ENCODE measurements around the gene PDZD4.

PDZD4 gene, protein sequence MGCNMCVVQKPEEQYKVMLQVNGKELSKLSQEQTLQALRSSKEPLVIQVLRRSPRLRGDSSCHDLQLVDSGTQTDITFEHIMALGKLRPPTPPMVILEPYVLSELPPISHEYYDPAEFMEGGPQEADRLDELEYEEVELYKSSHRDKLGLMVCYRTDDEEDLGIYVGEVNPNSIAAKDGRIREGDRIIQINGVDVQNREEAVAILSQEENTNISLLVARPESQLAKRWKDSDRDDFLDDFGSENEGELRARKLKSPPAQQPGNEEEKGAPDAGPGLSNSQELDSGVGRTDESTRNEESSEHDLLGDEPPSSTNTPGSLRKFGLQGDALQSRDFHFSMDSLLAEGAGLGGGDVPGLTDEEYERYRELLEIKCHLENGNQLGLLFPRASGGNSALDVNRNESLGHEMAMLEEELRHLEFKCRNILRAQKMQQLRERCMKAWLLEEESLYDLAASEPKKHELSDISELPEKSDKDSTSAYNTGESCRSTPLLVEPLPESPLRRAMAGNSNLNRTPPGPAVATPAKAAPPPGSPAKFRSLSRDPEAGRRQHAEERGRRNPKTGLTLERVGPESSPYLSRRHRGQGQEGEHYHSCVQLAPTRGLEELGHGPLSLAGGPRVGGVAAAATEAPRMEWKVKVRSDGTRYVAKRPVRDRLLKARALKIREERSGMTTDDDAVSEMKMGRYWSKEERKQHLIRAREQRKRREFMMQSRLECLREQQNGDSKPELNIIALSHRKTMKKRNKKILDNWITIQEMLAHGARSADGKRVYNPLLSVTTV

DNA sequence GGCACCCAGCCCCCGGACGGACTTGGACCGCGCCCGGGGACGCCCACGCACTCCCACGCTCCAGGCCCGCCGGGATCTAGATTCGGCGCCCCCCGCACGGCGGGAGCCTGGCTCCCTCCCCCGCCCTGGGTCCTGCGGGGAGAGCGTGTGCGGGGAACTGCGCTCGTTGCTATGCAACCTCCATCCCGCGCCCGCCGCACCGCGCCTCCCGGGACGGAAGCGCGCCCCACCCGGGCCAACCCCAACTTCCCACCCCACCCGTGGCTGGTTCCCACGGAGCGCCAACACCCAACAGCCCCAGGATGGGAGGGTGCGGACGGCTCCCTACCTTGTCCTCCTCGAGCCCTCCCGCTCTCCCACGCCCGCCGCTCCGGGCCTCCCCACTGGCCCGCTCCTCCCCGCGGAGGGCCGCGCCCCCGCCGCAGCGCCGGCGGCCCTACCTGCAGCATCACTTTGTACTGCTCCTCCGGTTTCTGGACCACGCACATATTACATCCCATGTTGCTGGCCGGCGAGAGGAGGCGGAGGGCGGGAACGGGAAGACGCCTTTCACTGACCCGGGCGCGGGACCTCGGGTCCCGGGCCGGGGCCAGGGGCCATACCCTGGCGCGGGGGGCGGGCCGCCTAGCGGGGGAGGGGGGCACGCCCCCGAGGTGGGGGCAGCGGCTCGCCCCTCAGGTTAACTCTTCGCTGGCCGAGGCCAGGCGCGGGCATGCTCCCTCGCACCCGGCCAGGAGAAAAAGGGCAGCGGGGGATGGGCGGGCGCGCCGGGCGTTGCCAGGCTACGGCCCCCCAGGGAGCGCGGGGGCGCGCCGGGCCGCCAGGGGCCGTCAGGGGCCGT lies at the start of gene PDZD4:
Gene PDZD4 (minus strand): TSS at position 746 of the 841 bp plus-strand sequence. CDS start 246 bp downstream, at position 500.
- no peak for DNase-seq (ENCODE audit: low read depth in 1 of 2, low spot score in 1 of 2)

DNA sequence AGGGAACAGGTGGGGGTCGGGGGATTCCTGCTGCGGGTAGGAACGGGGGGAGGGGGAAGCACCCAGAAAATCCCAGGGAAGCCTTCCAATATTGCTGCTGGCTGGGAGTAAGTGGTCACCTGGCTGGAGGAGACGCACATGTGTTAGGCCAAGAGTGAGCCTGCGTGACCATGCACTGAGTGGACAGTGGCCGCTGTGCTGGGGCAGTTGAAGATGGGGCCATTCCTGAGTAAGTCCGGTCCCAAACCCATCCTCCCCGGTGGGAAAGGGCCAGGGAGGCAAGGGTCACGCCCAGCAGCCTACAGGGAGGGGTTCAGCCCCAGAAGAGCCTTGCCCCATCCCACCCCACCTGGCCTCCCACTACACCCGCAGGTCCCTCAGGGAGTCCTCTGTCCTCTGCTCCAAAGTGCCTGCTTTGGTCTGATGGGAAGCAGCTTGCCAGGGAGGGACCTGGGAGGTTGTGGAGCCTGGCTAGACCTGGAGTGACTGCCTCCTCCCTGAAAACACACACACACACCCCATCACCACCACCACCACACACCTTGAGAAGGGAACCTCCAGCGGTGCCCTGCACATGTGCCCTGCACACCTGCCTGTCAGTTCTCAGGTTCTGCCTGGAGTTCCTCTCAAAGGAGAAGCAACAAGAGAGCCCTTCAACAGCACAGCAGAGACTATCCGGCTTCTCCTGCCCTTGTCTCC lies 49.5 kb upstream of the PDZD4 start:
- no peak for DNase-seq (ENCODE audit: low read depth in 1 of 2, low spot score in 1 of 2)

DNA sequence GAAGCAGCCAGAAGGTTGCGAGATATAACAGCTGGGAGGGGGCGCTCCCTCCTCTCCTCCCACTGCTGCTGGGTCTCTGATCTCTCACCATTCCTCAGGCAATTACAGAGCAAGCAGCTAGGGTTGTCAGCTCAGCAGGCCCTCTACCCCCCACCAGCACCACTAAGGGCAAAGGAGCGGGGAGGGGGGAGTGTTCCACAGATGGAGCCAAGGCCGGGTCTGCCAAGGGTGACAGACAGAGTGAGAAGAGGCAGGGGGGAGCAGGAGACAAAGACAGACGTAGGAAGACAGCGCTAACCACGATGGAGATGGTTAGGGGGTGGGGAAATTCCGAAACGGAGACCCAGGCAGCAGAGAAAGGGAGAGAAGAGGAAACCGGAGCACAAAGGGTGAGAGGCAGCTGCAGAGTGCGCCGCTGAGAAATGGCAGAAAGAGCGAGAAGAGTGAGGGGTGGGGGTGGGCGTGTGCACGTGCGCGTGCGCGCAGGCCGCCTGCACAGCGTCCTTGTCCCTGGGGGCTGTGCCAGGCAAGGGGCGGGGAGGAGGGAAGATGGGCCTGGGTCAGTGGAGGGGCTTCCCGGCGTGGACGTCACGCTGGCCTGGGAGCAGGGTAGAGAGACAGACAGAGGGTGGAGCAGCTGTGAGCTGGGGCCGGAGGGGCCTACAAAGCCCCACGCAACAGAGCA lies 48.8 kb upstream of the PDZD4 start:
- no peak for DNase-seq (ENCODE audit: low read depth in 1 of 2, low spot score in 1 of 2)

DNA sequence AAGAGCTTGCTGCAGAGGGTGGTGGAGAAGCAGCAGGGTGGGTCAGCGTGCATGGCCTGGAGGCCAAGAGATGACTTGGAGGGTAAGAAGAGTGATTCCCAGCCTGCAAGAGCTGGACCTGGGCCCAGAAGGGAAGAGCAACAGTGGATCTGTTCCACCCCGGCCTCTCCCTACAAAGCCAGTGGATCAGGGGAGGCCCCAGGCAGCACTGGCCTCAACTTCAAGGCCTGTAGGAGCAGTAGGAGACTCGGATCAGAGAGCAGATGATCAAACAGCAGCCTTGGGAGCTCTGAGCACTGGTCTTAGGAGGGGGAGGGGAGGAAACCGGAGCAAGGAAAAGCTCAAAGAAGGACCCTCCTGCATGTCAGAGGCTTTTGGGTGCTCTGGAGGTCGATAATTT lies 48.0 kb upstream of the PDZD4 start:
- DNase-seq (ENCODE audit: low read depth in 1 of 2, low spot score in 1 of 2), result no peak

DNA sequence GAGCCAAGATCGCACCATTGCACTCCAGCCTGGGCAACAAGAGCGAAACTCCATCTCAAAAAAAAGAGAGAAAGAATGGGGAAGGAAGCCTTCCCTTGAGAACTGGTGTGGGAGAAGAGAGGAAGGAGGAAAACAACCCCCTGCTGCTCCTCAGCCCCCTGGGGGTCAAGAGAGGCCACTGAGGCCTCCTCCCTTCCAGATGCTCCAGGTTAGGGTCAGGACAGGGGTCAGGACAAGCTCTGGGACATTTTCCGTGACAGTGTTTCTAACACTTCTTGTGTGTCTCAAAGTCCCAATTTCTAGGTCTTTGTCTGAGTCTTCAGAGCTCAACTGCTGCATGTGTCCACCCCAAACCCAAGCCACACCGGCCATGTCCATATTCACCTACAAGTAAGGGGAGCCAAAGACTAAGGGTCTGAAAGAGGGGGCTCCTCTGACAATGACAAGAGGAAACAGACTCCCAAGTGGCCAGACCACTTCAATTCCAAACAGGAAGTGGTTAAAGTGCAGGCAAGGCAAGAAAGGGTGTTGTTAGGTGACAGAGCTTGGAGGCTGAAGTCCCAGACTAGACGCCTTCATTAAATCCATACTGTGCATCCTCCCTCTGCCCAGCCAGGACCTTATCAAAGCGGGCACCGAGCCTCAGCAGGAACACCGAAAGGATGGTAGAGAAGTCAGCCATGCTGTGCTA lies 47.4 kb upstream of the PDZD4 start:
- no peak for DNase-seq (ENCODE audit: low read depth in 1 of 2, low spot score in 1 of 2)

DNA sequence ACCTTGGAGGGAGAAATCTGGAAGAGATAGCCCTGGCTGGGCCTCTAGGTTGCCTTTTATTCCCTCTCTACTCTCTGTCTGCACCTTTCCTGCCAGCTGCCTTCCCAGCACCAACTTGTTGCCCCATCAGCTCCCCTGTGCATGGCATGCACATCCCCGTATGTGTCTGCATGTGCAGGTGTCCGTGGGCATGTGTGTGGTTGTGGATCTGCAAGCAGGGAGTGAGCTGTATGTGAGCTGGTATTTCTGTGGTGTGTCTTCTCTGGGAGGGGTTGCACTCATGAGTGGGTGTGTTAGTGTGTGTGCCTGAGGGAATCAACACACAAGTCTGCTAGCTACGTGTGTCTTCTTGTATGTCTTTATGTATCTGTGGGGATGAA lies 45.8 kb upstream of the PDZD4 start:
- DNase-seq (ENCODE audit: low read depth in 1 of 2, low spot score in 1 of 2), result no peak

DNA sequence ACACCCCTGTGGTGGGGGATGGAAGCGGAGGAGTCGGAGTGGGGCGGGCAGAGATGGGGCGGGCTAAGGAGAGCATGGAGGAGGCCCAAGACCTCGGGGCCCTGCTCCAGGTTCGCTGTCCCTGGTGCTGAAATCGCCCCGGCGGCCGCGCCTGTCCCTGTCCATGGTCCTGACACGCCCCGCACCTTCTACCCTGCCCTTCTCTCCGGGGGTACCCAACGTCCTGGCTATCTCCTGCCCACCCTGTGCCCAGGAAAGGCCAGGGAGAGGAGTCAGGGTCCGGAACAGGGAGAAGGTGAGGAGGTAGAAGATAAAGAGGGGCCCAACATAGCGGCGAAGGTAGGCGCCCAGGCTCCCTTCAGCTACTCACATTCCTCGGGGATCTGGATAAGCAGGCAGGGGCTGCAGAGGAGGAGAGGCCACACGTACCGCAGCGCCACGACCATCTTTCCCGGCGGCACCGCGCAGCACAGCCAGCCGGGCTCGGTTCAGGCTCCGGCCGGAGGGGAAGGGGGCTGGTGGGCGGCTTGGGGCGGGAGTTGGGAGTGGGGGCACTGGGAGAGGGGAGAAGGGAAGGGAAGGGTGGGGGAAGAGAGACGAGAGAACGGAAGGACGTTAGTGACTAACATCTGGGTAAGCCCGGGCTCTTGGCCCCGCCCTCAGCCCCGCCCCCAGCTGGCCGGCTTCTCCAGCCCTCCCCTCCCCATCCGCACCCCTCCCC lies 45.2 kb upstream of the PDZD4 start:
- DNase-seq (ENCODE audit: low read depth in 1 of 2, low spot score in 1 of 2), result peak; percentile 40 to 54

DNA sequence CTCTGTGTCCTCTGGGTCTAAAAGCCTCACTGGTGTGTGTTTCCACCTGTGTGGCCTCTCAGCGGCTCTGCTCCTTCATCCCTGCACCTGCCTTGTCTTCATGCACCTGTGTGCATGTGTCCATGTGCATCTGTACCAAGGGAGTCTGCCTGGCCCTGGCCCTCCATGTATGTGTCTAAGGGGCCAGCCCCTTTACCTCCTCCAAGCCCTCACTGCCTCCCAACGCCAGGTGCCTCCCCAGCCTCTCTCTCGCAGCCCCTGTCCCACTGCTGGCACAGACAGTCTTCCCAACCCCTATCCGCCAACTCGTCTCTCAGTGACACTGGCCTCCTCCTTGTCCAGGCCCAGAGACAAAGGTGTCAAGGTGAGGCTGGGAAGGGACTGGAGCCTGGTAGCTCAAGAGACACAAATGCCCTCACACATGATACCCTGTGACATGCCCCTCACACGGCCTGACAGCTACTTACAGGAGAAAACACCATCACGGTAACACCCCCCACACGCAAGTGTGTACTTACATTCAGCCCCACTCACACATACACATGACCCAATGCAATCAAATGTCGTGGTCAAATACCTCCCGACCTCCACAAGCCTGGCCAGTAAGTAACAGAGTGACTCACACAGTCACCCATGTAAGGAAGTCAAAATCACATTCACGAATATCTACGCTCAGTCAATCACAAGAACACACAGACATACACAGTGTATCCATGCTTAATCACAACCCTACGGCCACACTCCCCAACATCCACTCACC lies 44.2 kb upstream of the PDZD4 start:
- no peak for DNase-seq (ENCODE audit: low read depth in 1 of 2, low spot score in 1 of 2)

DNA sequence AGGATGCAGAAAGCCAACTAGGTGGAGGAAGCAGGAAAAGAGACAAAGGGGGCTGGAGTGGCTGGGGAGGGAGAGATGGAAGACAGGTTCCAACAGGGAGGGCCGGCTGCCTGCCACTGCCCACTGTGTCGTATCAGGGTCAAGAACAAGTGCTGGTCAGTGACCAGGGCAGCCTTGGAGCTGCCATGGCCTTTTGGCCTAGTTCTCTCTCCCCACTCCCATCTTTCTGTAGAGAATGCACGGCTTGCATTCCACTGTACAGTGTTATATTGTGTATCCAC lies 43.7 kb upstream of the PDZD4 start:
- DNase-seq (ENCODE audit: low read depth in 1 of 2, low spot score in 1 of 2), result no peak

DNA sequence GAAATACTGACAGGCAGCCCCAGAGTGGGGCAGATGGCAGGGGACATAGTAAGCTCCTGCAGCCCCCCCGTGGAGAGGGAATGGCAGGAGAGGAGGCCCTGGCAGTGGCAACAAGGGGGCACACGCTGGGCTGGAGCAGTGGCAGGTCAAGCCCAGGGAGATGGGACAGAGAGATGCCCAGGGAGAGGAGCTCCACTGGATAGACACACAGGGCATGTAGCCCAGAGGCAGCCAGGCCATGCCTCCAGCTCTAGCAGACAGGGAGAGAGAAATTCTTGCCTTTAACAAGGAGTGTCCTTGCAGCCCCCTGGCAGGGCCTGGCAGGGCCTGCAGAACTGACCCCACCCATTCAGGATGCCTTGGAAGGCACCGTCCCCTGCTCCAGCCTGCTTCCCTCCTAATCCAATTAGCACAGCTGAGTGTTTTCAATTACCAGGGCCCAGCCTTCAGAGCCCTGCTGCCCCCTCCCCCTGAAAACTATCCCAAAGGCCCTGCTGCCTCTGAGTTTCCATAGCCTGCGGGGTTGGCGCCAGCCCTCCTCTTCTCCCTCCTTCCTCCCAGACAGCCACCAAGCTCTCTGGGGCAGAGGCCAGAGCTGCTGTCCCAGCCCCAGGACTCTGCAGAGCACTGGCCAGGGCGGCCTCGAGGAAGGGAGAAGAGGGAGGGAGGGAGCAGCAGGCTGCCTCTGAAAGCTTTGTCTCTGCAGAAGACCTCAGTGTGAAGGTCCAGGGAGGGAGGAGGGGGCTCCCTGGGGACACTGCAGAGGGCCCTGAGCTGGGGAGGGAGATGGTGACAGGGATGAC lies 43.1 kb upstream of the PDZD4 start:
- no peak for DNase-seq (ENCODE audit: low read depth in 1 of 2, low spot score in 1 of 2)

DNA sequence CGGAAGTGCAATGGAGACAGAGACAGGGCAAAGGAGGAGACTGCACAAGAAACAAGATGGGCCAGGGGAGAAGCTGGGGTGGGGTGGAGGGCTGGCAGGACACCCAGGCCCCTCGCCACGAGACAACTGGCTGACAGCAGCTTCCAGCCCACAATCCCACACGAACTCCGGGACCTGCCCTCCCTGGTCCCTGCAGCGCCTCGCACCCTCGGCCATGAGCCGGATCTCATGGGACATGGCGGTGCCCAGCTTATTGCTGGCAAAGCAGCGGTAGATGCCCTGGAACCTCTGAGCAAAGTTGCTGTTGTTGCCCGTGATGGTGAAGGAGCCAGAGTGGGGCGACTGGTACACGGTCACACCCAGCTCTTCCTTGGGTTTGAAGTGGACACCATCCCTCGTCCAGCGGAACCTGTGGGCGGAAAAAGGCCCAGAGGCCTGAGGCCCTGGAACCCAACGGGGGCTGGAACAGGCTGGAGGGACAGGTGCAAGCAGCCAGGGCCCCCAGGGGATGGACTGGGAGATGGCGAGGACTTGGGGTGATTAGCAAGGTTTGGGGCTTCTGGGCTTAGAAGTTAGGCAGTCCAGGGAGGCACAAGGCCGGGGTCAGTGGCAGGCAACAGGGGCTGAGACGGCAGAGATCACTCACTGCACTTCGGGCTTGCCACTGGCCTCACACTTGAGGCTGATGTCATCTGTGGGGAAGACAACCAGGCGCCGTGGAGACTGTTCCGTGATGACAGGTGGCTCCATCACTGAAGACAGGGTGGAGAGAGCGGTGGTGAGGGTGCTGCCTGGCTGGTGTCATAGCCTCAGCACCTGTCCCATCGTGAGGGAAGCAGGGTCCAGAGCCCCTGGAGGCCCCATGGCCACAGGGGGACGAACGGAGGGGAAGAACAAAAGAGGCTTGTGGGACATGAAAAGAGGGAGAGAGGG lies 41.9 kb upstream of the PDZD4 start:
- no peak for DNase-seq (ENCODE audit: low read depth in 1 of 2, low spot score in 1 of 2)

DNA sequence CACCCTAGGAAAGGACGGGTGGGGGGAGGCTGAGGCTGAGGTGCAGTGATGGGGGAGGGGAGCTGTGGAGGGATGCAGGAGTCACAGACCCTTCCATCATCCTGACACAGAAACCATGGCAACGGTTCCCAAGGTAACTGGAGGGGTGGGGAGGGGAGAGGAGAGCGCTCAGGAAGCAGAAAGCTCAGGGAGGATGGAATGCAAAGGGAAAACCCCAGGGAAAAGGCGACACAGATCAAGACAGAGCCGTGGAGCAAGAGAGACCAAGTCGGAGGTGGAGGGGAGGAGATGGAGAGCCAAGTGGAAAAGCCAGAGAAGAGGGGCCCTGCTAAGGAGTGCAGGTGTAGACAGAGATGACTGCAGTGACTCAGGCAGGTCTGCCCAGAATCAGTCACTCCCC lies 41.1 kb upstream of the PDZD4 start:
- DNase-seq (ENCODE audit: low read depth in 1 of 2, low spot score in 1 of 2), result no peak

DNA sequence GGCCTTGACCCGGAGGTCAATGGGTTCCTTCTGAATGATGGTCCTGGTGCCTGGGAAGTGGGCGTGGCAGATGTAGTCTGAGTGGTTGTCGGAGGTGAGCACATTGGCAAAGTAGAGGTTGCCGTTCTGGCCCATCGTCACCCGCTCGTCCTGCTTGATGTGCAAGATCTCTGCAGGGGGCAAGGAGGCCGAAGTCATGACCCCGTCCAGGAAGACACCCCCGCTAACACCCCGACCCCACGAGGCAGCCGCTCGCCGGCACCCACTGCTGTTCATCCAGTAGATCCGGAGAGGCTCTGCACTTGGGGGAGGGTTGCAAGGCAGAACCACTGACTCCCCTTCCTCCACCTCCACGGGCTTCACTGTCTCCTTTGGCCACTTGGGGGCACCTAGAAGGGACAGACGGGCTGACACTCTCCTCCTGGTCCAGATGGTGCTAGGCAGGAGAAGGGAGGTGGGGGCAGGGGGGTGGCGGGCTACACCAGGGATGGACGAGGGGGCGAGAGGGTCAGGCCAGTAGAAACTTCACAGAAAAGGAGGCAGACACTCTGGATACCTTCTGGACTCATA lies 40.5 kb upstream of the PDZD4 start:
- DNase-seq (ENCODE audit: low read depth in 1 of 2, low spot score in 1 of 2), result no peak

DNA sequence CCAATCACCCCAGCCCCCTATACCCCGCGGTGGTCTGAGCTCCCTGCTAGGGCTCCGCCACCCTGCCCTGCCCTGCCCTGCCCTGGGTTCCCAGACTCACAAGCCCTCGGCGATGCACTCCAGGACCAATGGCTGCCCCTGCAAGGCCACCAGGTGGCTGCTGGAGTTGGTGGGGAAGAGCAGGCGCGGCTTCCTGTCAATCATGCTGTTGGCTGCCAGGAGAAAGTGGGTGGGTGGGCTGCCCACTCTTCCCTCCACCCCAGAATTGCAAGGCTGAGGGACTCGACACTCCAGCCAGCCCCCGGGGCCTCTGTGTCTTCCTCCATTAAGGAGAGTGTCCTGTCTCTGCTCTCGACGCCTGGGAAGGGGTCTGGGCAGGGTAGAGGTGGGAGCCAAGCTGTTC lies 39.9 kb upstream of the PDZD4 start:
- no peak for DNase-seq (ENCODE audit: low read depth in 1 of 2, low spot score in 1 of 2)

DNA sequence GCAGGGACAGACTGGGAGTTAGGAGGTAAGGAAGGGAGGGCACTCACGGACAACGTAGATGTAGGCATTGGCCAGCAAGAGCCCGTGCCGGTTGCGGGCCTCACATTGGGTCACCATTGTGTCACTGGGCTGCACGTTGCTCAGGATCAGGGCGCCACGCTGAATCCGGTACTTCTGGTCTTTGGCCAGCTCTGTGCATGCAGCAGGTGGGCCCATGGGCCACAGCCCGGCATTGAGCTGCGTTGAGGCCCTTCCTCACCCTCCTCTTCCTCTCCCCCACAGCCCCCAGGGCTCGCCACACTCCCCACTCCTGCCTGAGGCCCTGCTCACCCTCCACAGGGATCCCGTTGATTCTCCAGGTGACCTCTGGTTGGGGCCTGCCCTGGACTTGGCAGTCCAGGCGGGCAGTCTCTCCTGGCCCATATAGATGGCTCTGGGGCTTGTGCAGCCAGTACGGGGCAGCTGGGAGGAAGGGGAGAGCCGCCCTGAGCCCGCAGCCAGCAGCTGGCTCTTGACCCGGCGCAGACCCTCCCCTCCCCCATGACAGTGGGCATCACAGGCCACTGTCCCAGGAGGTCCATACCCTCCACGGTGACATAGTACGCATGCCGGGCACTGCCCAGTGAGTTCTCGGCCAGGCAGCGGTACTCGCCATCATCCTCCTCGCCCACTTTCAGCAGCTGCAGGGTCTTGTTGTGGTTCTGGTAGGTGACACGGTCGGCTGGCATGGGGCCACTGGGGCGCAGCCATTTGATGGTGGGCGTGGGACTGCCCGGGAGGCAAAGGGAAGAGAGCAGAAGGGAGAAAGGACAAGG lies 39.3 kb upstream of the PDZD4 start:
- no peak for DNase-seq (ENCODE audit: low read depth in 1 of 2, low spot score in 1 of 2)
